ENCODE data around the gene NOXA1.

The NOXA1 gene

DNA sequence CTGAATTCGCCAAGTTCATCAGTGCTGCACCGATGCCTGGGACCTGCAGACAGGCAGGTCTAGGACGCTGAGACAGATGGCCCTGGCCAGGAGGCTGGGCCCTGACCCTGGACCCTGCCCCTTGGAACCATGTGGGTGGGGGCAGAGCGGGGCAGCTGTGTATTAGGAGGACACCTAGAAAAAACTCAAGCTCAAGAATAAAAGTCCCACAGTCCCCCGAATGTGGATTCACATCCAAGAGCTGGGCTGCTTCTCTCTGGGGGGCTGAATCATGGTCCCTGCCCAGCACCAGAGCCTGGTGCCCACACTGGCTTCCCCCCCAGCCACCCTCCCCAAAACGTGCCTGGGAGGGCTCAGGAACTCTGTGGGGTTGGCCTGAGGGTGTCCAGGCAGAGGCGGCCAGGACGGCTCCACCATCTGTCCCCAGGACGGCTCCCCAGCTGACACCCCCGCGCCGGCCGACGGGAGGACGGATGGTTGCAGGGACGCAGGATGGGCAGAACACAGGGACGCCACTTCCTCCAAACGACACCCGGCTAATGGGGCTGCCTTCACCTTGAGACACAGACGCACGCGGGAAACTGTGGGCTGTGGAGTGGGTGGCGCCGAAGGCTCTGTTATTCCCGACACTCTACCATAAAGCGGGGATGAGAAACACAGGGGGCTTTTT lies 35.2 kb upstream of the NOXA1 start:
- DNase-seq, result no peak

DNA sequence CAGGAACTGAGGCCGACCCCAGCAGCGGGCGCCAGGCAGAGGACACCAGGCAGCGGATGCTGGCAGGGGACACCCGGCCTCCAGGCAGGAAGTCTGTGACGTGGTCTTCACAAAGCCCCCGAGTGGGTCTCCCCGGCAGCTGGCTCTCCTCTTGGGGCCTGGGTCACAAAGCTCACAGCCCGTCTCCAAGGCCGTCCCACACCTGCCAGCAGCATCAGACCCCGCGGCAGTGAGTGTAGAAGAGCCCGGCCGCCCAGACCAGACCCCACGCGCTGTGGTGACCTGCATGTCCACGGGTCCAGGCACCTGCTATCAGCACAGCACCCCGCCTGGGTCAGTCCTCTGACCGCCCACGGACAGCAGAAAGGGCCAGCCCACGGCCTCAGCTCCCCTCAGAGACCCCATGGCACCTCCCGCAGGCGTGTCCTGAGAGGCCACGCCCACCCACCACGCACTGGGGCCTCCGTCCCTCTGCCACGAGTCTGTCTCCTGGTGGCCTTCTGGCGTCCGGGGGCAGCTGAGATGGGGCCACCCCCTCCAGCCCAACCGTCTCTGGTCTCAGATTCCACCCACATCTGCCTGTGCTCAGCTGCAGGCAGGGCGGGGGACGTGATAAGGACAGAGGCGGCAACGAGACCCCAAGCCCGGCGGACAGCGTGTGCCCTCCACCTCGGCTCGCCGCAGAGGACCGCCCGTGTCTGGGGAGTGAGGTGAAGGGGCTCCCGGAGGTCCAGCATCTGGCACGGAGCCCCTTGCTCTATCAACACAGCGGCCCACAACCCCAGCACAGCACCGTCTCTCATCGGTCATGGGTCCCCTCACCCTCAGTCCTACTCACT lies 34.4 kb upstream of the NOXA1 start:
- no peak for DNase-seq

DNA sequence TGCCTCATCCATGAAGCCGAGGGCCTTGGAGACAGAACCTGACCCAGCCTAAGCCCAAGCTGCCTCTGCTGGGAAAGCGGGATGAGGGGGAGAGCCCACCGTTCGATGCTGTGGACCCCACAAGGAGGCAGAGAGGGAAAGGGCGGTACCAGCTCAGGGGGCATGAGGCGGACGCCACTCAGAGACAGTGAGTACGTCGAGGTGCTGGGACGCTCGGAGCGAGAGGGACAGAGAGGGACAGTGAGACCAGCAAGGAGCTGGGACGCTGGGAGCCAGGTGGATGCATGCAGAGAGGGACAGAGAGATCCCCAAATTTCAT lies 33.8 kb upstream of the NOXA1 start:
- DNase-seq, result no peak

- no peak for DNase-seq
Observed at GRCh38 chr9:137390553-137391410, 32.4 kb upstream of the NOXA1 start.

DNA sequence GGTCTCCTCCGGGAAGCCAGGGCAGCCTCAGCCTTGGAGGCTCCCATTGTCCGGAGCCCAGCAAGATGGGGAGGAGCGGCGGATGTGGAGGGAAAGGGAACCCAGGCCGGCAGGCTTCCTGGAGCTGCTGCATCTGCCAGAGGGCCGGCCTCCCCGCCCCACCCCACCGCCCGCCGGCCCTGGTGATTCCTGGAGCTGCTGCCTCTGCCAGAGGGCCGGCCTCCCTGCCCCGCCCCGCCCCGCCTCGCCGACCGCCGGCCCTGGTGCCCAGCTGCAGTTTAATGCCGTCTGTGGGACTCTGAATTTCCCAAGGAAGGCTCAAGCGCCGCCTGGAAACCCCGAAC lies 31.8 kb upstream of the NOXA1 start:
- DNase-seq, result no peak

GRCh38 chr9:137392232-137393007 lies 30.8 kb upstream of the NOXA1 start:
- no peak for DNase-seq

GRCh38 chr9:137393176-137394150 lies 29.7 kb upstream of the NOXA1 start:
- no peak for DNase-seq

- DNase-seq, result no peak
Observed at GRCh38 chr9:137394866-137395665, 28.1 kb upstream of the NOXA1 start.

DNA sequence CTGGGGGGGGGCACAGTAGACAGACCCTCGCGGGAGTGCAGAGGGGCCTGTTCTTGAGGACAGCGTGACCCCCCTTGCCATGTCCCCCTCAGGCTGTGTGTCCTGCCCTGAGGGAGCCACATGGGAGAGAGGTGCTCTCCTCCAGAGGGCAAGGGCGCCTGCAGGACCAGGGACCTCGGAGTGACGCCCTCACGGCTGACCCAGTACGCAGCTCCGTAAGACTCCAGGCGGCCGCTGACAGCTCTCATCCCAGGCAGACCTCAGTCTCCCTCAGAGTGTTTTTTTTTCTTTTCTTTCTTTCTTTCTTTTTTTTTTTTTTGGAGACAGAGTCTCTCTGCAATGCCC lies 27.6 kb upstream of the NOXA1 start:
- DNase-seq, result no peak

- DNase-seq, result no peak
Observed at GRCh38 chr9:137396227-137396626, 27.0 kb upstream of the NOXA1 start.

GRCh38 chr9:137396634-137397367 lies 26.4 kb upstream of the NOXA1 start:
- DNase-seq, result no peak

GRCh38 chr9:137397675-137398423 lies 25.3 kb upstream of the NOXA1 start:
- DNase-seq, result peak in 1 of 5 experiments; percentile 19

DNA sequence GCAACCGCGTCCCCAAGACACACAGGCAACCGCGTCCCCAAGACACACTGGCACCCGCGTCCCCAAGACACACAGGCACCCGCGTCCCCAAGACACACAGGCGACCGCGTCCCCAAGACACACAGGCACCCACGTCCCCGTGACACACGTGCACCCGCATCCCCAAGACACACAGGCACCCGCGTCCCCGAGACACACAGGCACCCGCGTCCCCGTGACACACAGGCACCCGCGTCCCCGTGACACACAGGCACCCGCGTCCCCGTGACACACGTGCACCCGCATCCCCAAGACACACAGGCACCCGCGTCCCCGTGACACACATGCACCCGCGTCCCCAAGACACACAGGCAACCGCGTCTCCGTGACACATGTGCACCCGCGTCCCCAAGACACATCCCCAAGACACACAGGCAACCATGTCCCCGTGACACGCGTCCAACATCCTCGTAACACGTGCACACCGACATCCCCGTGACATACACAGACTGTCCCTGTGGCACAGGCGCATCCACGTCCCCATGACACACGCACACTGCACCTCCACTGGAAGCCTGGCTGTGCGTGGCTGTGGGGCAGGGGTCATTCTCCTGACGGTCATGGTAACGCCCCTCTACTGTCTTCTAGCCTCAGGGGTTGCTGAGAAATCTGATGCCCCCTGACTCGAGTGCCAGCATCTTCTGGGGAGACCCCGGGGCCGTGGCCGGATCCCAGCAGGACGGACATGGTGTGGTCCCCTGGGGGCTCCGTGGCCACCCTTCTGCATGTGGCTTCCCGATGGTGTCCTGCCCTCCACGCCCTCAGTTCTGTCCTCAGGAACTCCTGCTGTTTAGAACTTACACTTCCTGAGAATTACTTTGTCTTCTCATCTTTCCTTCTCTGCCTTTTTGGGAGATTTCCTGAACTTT lies 24.4 kb upstream of the NOXA1 start:
- DNase-seq, result no peak

GRCh38 chr9:137402746-137403145 lies 20.4 kb upstream of the NOXA1 start:
- DNase-seq, result no peak

DNA sequence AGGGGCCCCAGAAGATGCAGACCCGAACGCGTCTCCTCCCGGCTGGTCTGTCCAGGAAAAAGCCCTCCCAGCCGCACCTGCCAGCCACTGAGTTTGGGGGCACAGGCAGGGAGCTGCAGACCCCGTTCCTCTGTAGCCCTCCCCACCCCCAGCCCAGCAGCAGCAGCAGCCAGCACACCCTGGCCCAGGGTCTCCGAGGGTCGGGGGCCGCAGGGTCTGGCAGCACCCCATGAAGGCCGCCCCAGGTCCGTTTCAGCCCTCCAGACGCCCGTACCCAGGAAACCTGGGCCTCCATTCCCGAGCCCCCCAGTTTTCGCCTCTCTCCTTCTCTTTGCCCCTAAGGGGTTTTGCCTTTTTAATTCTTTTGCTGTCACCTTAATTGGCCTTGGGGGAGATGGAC lies 19.9 kb upstream of the NOXA1 start:
- no peak for DNase-seq

- no peak for DNase-seq
Observed at GRCh38 chr9:137404961-137405567, 18.1 kb upstream of the NOXA1 start.

DNA sequence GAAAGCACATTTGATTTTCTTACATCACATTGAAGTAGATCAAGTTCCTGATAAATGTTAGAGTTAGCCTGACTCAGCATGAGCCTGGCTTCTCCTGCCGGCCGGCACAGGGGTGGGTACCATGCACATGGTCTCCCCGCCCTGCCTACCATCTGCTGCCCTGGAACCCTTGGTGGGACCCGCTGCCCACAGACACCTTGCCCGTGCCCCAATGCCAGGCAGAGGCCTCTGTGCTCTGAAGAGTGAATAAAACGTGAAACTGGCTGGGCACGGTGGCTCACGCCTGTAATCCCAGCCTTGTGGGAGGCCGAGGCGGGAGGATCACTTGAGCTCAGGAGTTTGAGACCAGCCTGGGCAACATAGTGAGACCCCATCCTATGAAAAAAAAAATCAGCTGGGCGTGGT lies 17.5 kb upstream of the NOXA1 start:
- no peak for DNase-seq
